D341Med (cell line): ENCODE data around the gene NPW.

ENCODE experiments used
- DNase-seq: peaks from one replicate; pipeline ENCODE4 v3.0.0; 2012; ENCODE audit warnings: low spot score

Gene NPW

GRCh38 chr16:2053897-2054296, 34.3 kb downstream of the NPW start:
- no peak for DNase-seq

GRCh38 chr16:2054543-2055245, 35.1 kb downstream of the NPW start:
- DNase-seq: no peak

GRCh38 chr16:2056077-2056476, 36.5 kb downstream of the NPW start:
- DNase-seq: no peak

GRCh38 chr16:2056681-2057407, 37.3 kb downstream of the NPW start:
- DNase-seq: peak; percentile 62

GRCh38 chr16:2057438-2057837, 37.9 kb downstream of the NPW start:
- no peak for DNase-seq

GRCh38 chr16:2058420-2058819, 38.8 kb downstream of the NPW start:
- DNase-seq: no peak

GRCh38 chr16:2058872-2059271, 39.3 kb downstream of the NPW start:
- no peak for DNase-seq

- no peak for DNase-seq
These were observed 40.8 kb downstream of the NPW start for GRCh38 chr16:2060346-2060745.

- no peak for DNase-seq
These were observed 41.4 kb downstream of the NPW start for GRCh38 chr16:2061023-2061422.

- DNase-seq: no peak
These were observed 41.9 kb downstream of the NPW start for GRCh38 chr16:2061526-2061925.

- no peak for DNase-seq
These were observed 43.2 kb downstream of the NPW start for GRCh38 chr16:2062801-2063200.

- DNase-seq: no peak
These were observed 44.3 kb downstream of the NPW start for GRCh38 chr16:2063861-2064260.

- DNase-seq: no peak
These were observed 44.9 kb downstream of the NPW start for GRCh38 chr16:2064368-2064945.

- no peak for DNase-seq
These were observed 46.6 kb downstream of the NPW start for GRCh38 chr16:2066139-2066538.
